GM12878 (cell line): ENCODE measurements around the gene GNLY. TPM values are rescaled to one million over a fixed set of nuclear protein-coding genes. Genes with fewer than 3 reads are reported as not detected.

Experiments used
- ATAC-seq: fragments of 200-7000 bp; cut with Tn5 transposase; 3 replicates; pipeline ENCODE4 v1.9.1; 2020; ENCODE audit warnings: mild to moderate bottlenecking, moderate library complexity
- BruUV-seq: library from RNA; stranded (reverse); fragments of 400-500 nt; replicated peaks from 2 replicates; lab custom pipeline; 2021; lab: Mats Ljungman, UMichigan
- CTCF ChIA-PET: fragments of 300-600 bp; sonication (Branson Sonifier 250); formaldehyde crosslinking; extraction: SDS; loops from one replicate; lab custom pipeline; 2021; ENCODE audit warnings: inconsistent platforms; lab: Yijun Ruan, JAX
- POLR2A ChIA-PET: fragments of 350-600 bp; formaldehyde crosslinking; extraction: SDS; loops from one replicate; lab custom pipeline; 2021; ENCODE audit warnings: inconsistent platforms; lab: Charles Lee
- RAD21 ChIA-PET: fragments of 300-600 bp; sonication (Branson Sonifier 250); formaldehyde crosslinking; loops from one replicate; lab custom pipeline; 2023; ENCODE audit warnings: antibody characterized with exemption; ENCODE audit not compliant: unreplicated experiment; lab: Charles Lee
- SMC1A ChIA-PET: fragments of 300-600 bp; sonication (Branson Sonifier 250); formaldehyde crosslinking; loops from one replicate; lab custom pipeline; 2023; ENCODE audit not compliant: unreplicated experiment, uncharacterized antibody; lab: Charles Lee
- DNase-seq: peaks from one replicate; pipeline ENCODE4 v3.0.0-alpha.2; 2011; ENCODE audit warnings: low read depth, low spot score
- FAIRE-seq: peaks from 3 replicates; lab custom pipeline; 2011; peaks lifted over from hg19 to GRCh38; lab: Jason Lieb, UNC
- H2AFZ ChIP-seq: 2 replicates; pipeline ENCODE4 v1.6.0; 2011; ENCODE audit warnings: low read depth, low read length, control low read depth; ENCODE audit not compliant: control insufficient read depth
- H3K27ac ChIP-seq: 2 replicates; pipeline ENCODE4 v1.5.1; 2011; ENCODE audit warnings: control low read depth; ENCODE audit not compliant: control insufficient read depth, insufficient read depth
- H3K27me3 ChIP-seq, 2 experiments: replicated peaks in 1 of 2; 2 replicates each; pipeline versions ENCODE4 v1.6.0 to v1.6.1; 2011; ENCODE audit warnings: low read length in 1 of 2; ENCODE audit not compliant: control insufficient read depth in 2 of 2, insufficient read depth in 2 of 2
- H3K36me3 ChIP-seq, 2 experiments: 2 replicates each; pipeline ENCODE4 v1.5.1; 2011; ENCODE audit warnings: low read length in 1 of 2; ENCODE audit not compliant: control insufficient read depth in 2 of 2, insufficient read depth in 2 of 2
- H3K4me1 ChIP-seq: 2 replicates; pipeline ENCODE4 v1.6.1; 2011; ENCODE audit warnings: mild to moderate bottlenecking, low read length, moderate library complexity, mixed read lengths; ENCODE audit not compliant: control insufficient read depth, insufficient read depth
- H3K4me2 ChIP-seq: 2 replicates; pipeline ENCODE4 v1.6.0; 2011; ENCODE audit warnings: control low read depth; ENCODE audit not compliant: control insufficient read depth, insufficient read depth
- H3K4me3 ChIP-seq: fragments of 200-600 bp; sonication (generic); 2 replicates; pipeline ENCODE4 v1.5.1; 2016
- H3K79me2 ChIP-seq: 2 replicates; pipeline ENCODE4 v1.6.0; 2011; ENCODE audit warnings: low read length; ENCODE audit not compliant: control insufficient read depth, insufficient read depth
- H3K9ac ChIP-seq: 2 replicates; pipeline ENCODE4 v1.8.0; 2011; ENCODE audit warnings: low read length, control low read depth, mixed read lengths; ENCODE audit not compliant: control insufficient read depth, insufficient read depth
- H3K9me3 ChIP-seq: replicated peaks from 3 replicates; pipeline ENCODE4 v1.5.1; 2011; ENCODE audit warnings: mild to moderate bottlenecking, low read length; ENCODE audit not compliant: control insufficient read depth, insufficient read depth
- H4K20me1 ChIP-seq: 2 replicates; pipeline ENCODE4 v1.6.0; 2011; ENCODE audit not compliant: control insufficient read depth, insufficient read depth
- BCL11A ChIP-seq: IDR thresholded peaks from 2 replicates; pipeline ENCODE4 v1.6.1; 2011; ENCODE audit warnings: low read depth, low read length
- CBFB ChIP-seq: IDR thresholded peaks from 2 replicates; pipeline ENCODE4 v1.6.1; 2016; ENCODE audit warnings: antibody characterized with exemption, low read depth
- FOXK2 ChIP-seq: fragments of 450-650 bp; IDR thresholded peaks from 2 replicates; pipeline ENCODE4 v1.6.1; 2017; ENCODE audit warnings: mild to moderate bottlenecking, moderate library complexity
- LARP7 ChIP-seq: fragments of 450-650 bp; IDR thresholded peaks from 2 replicates; pipeline ENCODE4 v1.6.1; 2017; ENCODE audit warnings: mild to moderate bottlenecking
- NFIC ChIP-seq: IDR thresholded peaks from 2 replicates; pipeline ENCODE4 v1.6.1; 2012; ENCODE audit warnings: low read depth, mild to moderate bottlenecking, inconsistent platforms, low read length, moderate library complexity
- RELB ChIP-seq: fragments of 450-650 bp; IDR thresholded peaks from 2 replicates; pipeline ENCODE4 v1.6.1; 2017; ENCODE audit warnings: low read depth, mild to moderate bottlenecking, moderate library complexity
- RFX5 ChIP-seq: IDR thresholded peaks from 2 replicates; pipeline ENCODE4 v1.6.1; 2011; ENCODE audit warnings: low read depth, low read length, improper control_type of control experiment
- ZBTB33 ChIP-seq: fragments of 450-650 bp; IDR thresholded peaks from 2 replicates; pipeline ENCODE4 v1.6.1; 2017; ENCODE audit warnings: mild to moderate bottlenecking
- ZNF384 ChIP-seq: IDR thresholded peaks from 2 replicates; pipeline ENCODE4 v1.6.1; 2012; ENCODE audit warnings: low read depth, mild to moderate bottlenecking, low read length, improper control_type of control experiment, borderline replicate concordance
- ZNF592 ChIP-seq: fragments of 450-650 bp; IDR thresholded peaks from 2 replicates; pipeline ENCODE4 v1.6.1; 2017; ENCODE audit warnings: mild to moderate bottlenecking, moderate library complexity
- WGBS: methylation state at CpG from one replicate; pipeline ENCODE4 v1.1.6; 2016; ENCODE audit warnings: low lambda C conversion rate; ENCODE audit not compliant: insufficient replicate concordance, insufficient coverage; ENCODE audit errors: missing lambda C conversion rate; 5-methylcytosine and 5-hydroxymethylcytosine counted together
- in situ Hi-C: fragments of 300-500 bp; cut with MboI; formaldehyde crosslinking; loops from 9 replicates; pipeline ENCODE4 v1.14.3; 2018; ENCODE audit warnings: mixed read lengths
- intact Hi-C: fragments of 100-400 bp; cut with micrococcal nuclease; formaldehyde crosslinking; loops from one replicate; pipeline ENCODE4 v1.14.2; 2022; ENCODE audit not compliant: unreplicated experiment
- polyA plus RNA-seq, 11 experiments: library from polyadenylated mRNA; depleted of rRNA in 4 of 11; unstranded in 6 of 11; stranded (reverse) in 5 of 11; fragments of >200 nt; fragmentation: Nextera tagmentation in 4 of 11; fragmentation: Illumina TruSeq in 1 of 11; extraction: Ambion mirVana in 4 of 11; extraction: Trizol in 1 of 11; gene quantifications; 1 replicate in 1 of 11; 2 replicates in 10 of 11; pipeline versions ENCODE4 v1.2.1 to v1.2.3, GENCODE V29; 2011 to 2016; ENCODE audit warnings: inconsistent platforms in 2 of 11, missing spikeins in 2 of 11, low read depth in 1 of 11
- total RNA-seq, 4 experiments: library from RNA; depleted of rRNA in 3 of 4; stranded (reverse); fragments of >200 nt in 3 of 4; fragmentation: Illumina TruSeq in 1 of 4; extraction: Trizol in 1 of 4; gene quantifications; 2 replicates each; pipeline versions ENCODE4 v1.2.1 to v1.2.3, GENCODE V29; 2013 to 2021
- TF ChIP-seq, protein P1 (sequence below): IDR thresholded peaks from 2 replicates; pipeline ENCODE4 v1.6.1; 2012; ENCODE audit warnings: low read depth, low read length, improper control_type of control experiment
- TF ChIP-seq, protein P2 (sequence below): IDR thresholded peaks from 2 replicates; pipeline ENCODE4 v1.6.1; 2011; ENCODE audit warnings: low read depth, low read length, improper control_type of control experiment, borderline replicate concordance

Gene GNLY
- total and polyA plus RNA-seq, 10 of the 15 experiments (the other 5 are each of a cell fraction or from before 2014, with no cell fraction given), result 0.18 to 0.42 TPM; not detected in 8

DNA sequence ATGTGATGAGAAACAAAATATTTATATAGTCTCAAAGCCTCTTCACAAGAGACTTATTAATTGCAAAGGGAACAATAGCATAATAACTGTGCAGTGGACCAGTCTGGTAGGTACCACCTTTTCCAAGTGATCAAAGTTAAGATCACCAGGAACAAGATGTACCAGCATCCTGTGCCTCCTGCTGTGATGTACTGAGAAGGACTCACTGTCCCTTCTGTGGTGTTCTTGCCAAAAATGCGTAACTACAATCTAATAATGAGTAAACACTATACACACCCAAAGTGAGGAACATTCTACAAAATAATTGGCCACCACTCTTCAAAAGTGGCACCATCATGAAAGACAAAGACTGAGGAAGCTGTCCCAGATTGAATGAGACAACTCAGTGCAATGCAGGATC, 14.5 kb downstream of the GNLY start:
- no peaks in the 10 kb centered on the region for H3K27me3 ChIP-seq
- H3K27ac ChIP-seq, result no peak overlapping the region
- H3K79me2 ChIP-seq, result no peaks in the 10 kb centered on the region
- intact Hi-C loops (loop anchor here (5.0 kb wide), 1 partner anchor 286 kb away; no protein-coding TSS in a partner anchor), in situ Hi-C loops (loop anchor here (5.0 kb wide), 1 partner anchor 71 kb away; no protein-coding TSS in a partner anchor)
- H3K36me3 ChIP-seq, result no peaks in the 10 kb centered on the region
- POLR2A ChIA-PET, result interaction anchor here (1.0 kb wide), 1 partner anchor 11 kb away, joined by 3 read pairs; no protein-coding TSS in a partner anchor
- BruUV-seq, result no TSS peak
- CTCF ChIA-PET, result interaction anchor here (0.9 to 10.2 kb wide), 24 partner anchors 9 to 115 kb away, joined by 3 to 194 read pairs (median 8); partner anchors contain the start of genes GNLY and SFTPB
- H3K4me3 ChIP-seq, result no peak overlapping the region
- peaks cover 21% of the 10 kb centered on the region for H3K4me1 ChIP-seq
- no peak for ATAC-seq
- RAD21 ChIA-PET, result interaction anchor here (0.9 to 6.5 kb wide), 7 partner anchors 17 to 105 kb away, joined by 3 to 94 read pairs (median 4); no protein-coding TSS in a partner anchor
- no peak overlapping the region for H3K4me2 ChIP-seq
- no peak for DNase-seq
- SMC1A ChIA-PET, result interaction anchor here (0.8 to 9.8 kb wide), 14 partner anchors 11 to 289 kb away, joined by 3 to 75 read pairs (median 4); no protein-coding TSS in a partner anchor
- no peaks in the 10 kb centered on the region for H3K9me3 ChIP-seq
- H3K9ac ChIP-seq, result no peak overlapping the region
- WGBS, result 20% methylated on average over 1 of the region's 1 CpG
- no peak for TF ChIP-seq LARP7
- TF ChIP-seq FOXK2, result no peak
- no peak for TF ChIP-seq ZBTB33
- no peak for TF ChIP-seq RFX5
- TF ChIP-seq CBFB, result no peak
- TF ChIP-seq RELB, result no peak
- TF ChIP-seq BCL11A, result no peak
- TF ChIP-seq NFIC, result no peak
- TF ChIP-seq, protein P1, sequence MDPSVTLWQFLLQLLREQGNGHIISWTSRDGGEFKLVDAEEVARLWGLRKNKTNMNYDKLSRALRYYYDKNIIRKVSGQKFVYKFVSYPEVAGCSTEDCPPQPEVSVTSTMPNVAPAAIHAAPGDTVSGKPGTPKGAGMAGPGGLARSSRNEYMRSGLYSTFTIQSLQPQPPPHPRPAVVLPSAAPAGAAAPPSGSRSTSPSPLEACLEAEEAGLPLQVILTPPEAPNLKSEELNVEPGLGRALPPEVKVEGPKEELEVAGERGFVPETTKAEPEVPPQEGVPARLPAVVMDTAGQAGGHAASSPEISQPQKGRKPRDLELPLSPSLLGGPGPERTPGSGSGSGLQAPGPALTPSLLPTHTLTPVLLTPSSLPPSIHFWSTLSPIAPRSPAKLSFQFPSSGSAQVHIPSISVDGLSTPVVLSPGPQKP, result no peak
- no peak for TF ChIP-seq ZNF592
- TF ChIP-seq, protein P2, sequence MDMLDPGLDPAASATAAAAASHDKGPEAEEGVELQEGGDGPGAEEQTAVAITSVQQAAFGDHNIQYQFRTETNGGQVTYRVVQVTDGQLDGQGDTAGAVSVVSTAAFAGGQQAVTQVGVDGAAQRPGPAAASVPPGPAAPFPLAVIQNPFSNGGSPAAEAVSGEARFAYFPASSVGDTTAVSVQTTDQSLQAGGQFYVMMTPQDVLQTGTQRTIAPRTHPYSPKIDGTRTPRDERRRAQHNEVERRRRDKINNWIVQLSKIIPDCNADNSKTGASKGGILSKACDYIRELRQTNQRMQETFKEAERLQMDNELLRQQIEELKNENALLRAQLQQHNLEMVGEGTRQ, result no peak
- no peak for TF ChIP-seq ZNF384
- FAIRE-seq, result no peak
- H4K20me1 ChIP-seq, result no peaks in the 10 kb centered on the region
- no peak overlapping the region for H2AFZ ChIP-seq
